GM18858 (cell line): Measurements from ENCODE around the gene EXOC3L4.
"Not testable (repeated sequence)": the region's sequence is repeated elsewhere in the genome, so short reads cannot be mapped to it uniquely, and the experiment has no call there.

Experiments used
- ATAC-seq: cut with Tn5 transposase; IDR thresholded peaks from one replicate; pipeline ENCODE4 v1.9.1; 2021; ENCODE audit not compliant: unreplicated experiment

EXOC3L4 gene

GRCh38 chr14:103119527-103119926 is 25.0 kb downstream of the EXOC3L4 start:
- ATAC-seq = not testable (repeated sequence)

GRCh38 chr14:103121121-103121845 is 26.8 kb downstream of the EXOC3L4 start:
- ATAC-seq = no peak

- no peak for ATAC-seq
Observed at GRCh38 chr14:103121846-103122584, 27.5 kb downstream of the EXOC3L4 start.

- no peak for ATAC-seq
Observed at GRCh38 chr14:103122585-103122946, 28.0 kb downstream of the EXOC3L4 start.

GRCh38 chr14:103122947-103123633 is 28.6 kb downstream of the EXOC3L4 start, which contains the start of gene TNFAIP2:
TSS of gene TNFAIP2 (plus strand) at chr14:103123461. CDS start at chr14:103126458, 2,997 bp downstream.
- no peak for ATAC-seq

GRCh38 chr14:103123634-103124500 is 29.3 kb downstream of the EXOC3L4 start:
- ATAC-seq = no peak

- ATAC-seq = no peak
Observed at GRCh38 chr14:103124501-103125001, 30.0 kb downstream of the EXOC3L4 start.

- no peak for ATAC-seq
Observed at GRCh38 chr14:103125098-103126070, 30.9 kb downstream of the EXOC3L4 start.

- ATAC-seq = no peak
Observed at GRCh38 chr14:103126088-103126872, 31.8 kb downstream of the EXOC3L4 start.

- no peak for ATAC-seq
Observed at GRCh38 chr14:103126873-103127304, 32.4 kb downstream of the EXOC3L4 start.

GRCh38 chr14:103127356-103127755 is 32.8 kb downstream of the EXOC3L4 start:
- no peak for ATAC-seq

- ATAC-seq = no peak
Observed at GRCh38 chr14:103127861-103128598, 33.5 kb downstream of the EXOC3L4 start.

- no peak for ATAC-seq
Observed at GRCh38 chr14:103128631-103129300, 34.2 kb downstream of the EXOC3L4 start.

GRCh38 chr14:103129301-103130016 is 34.9 kb downstream of the EXOC3L4 start:
- ATAC-seq = no peak

- ATAC-seq = no peak
Observed at GRCh38 chr14:103130017-103130764, 35.7 kb downstream of the EXOC3L4 start.

GRCh38 chr14:103130965-103131364 is 36.4 kb downstream of the EXOC3L4 start:
- ATAC-seq = no peak
